Stimulated activated CD4-positive, alpha-beta T cell treated with anti-CD3 and anti-CD28 coated beads, Interleukin-2, amount 100 ng/mL, for 4 hours (primary cell): ENCODE results near the gene SKP1.
"Not testable (repeated sequence)": the region's sequence is repeated elsewhere in the genome, so short reads cannot be mapped to it uniquely, and the experiment has no call there.

Experiments
- DNase-seq: peaks from one replicate; pipeline ENCODE4 v3.0.0-alpha.2; 2020; ENCODE audit warnings: low read depth

The SKP1 gene

DNA sequence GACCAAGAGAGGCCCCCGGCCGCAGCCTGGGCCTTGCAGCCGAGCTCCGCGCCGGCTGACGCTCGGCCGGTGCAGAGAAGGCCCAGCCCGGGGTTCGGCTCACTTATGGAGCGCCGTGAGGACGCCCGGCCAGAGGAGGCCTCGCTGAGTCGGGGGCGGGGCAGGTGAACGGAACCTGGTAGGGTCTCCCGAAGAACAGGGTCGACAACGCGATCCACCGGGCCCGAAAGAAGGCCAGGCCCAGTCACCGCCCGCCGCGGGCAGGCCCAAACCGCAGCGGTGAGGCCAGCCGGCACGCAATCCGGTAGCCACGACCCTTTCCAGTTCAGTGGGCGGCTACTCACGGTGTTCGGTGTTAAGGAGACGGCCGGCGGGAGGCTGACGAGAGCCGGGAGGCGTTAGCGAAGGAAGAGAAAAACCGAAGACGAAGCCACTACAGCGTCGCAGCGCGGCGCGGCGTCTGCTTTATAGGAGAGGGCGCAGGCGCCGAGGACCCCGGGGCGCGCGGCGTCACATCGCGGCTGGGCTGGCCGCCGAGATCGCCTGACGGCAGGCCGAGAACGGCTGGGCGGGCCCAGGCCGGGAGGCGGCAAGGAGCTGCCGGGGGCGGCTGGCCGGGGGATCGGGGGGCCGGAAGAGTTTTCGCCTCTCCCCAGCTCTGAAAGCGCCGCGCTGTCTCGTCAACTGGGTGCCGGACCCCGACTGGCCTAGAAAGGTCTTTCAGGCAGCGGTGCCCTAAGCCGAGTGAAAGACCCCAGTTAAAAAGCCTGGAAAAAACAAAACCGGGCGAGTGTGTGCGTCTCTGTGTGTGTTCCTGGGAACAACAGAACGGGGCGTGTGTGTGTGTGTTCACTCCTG, at the start of gene SKP1:
Gene SKP1, minus strand, starts transcription at position 440 of the 858 bp plus-strand sequence. CDS start 2,928 bp downstream, outside the sequence.
- peak; percentile 80 for DNase-seq

DNA sequence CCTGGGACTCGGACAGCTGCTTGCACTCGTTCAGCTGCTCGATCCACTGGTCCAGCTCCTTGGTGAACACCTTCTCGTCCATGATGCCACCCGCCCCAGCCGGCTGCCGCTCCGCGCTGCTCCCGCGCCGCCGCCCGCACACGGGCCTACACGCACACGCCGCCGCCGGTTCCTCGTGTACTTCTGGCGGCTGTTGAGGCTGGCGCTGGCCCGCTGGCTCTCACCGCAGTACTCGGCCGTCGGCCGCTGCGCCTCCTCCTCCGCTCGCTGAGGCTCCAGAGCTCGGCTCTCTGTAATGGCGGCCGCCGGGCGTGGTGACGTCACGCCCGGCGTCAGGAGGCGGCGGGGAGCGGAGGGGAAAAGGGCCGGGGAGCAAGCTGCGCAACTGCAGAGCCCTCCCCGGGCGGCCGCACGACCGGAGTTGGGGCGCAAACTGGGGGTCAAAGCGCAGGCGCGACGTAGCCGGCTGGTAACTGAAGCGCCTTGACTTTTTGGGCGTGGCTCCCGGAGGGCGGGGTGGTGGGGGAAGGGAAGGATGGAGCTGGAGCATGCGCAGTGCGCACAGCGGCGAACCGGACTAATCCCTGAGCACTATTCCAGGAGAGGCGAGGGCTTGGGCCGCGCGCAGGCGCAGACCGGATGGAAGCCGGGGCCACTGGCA, 49.2 kb upstream of the SKP1 start, which contains the start of gene PPP2CA:
Gene PPP2CA, minus strand, starts transcription at position 294 of the 661 bp plus-strand sequence. Its CDS starts 212 bp downstream, at position 82.
- peak; percentile 98 for DNase-seq

DNA sequence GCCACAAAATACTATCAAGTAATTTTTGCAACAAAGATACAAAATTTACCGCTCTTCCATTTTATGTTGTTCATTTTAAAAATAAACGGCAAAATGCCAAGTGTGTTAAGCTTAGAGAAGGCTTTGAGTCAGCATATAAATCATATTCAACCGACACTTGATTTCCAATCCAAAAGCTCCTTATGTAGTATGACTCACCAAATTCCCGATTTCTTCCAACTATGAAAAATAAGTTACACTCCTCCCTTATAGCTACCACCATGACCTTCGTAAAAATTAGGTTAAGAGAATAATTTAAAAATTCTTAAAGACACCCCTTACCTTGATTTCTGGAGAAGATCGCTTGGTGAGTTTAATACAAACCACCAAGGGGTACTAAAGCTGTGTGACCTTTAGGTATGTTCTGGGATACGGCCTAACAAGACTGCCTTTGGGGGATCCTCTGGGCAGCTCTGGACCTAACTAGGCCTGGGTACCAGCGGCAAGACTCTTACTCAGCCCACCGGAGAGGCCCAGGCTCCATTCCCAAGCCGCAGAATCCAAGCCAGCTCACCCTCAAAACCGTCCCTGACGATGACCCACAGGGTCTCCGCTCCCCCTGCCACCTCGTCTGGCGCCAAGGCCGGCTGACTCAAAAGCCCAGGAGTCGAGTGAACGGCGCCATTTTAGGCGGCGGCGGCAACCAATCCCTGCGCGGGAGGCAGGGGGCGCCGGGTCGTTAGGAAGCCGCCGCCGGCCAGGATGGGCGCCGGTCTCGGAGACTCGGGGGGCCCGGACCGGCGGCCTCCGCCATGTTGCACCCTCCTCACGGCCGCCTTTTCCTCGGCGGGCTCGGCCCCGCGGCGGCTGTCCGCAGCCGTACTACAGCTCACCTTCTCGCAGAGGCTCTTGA, 48.4 kb upstream of the SKP1 start:
- peak; percentile 32 for DNase-seq

DNA sequence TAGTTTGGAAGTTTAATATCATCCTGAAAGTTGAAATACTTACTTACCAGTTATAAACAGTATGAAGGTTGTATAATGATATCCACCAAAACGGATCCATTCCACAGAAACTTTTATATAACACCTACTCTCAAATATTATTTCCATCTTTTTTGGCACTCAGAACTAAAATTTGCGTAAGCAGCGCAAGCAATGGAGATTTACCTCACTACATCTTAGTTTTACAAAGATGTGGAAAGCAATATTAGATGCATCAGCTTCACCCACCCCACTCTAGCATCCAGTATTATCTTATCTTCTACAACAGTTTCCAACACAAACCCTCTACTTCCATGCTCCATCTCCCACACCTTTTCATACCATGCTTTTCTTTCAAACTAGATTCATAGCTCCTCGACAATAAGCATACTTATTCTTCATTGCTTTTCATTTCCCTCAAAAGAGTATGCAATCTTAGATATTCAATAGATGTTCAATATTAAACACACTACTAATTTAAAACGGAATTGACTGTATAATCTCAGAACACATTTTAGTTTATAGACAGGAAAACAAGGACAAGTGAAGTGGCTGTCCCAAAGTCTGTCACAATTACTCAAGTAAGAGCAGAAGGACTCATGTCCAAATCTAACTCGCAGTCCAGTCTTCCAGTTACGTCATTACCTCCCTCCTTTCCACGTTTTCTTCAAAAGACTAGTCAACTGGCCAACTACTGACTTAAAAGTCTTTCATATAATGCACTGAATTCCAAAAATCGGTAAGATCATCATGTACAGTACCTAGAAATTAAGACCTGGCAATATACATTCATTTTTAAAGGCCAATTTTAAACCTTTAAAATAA, 46.9 kb upstream of the SKP1 start:
- DNase-seq, result no peak

DNA sequence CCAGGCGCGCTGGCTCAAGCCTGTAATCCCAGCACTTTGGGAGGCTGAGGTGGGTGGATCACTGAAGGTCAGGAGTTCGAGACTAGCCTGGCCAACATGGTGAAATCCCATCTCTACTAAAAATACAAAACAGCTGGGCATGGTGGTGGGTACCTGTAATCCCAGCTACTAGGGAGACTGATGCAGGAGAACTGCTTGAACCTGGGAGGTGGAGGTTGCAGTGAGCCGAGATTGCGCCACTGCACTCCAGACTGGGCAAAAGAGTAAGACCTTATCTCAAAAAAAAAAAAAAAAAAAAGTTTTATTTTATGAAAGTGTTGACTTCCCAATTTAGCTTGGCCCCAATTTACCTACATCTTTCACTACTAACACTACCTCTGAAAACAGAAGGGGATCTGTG, 44.9 kb upstream of the SKP1 start:
- not testable (repeated sequence) for DNase-seq

DNA sequence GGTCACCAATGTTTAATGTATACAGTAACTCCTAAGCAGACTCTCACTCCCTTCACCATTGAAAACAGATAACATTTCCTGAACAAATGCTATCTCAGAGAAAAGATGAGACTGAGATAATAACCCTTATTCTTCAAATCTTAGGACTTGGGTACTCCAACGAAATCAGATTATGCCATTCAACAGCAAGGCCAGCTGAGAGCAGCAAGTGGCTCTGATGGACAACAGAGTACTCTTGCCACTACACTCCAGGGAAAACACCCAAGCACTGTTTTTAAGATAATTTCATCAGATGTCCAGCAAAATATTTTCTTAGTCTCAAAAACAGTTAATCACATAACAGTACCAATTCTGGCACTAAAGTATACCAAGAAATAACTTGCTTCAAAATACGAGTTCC, 39.0 kb upstream of the SKP1 start:
- DNase-seq, result no peak

DNA sequence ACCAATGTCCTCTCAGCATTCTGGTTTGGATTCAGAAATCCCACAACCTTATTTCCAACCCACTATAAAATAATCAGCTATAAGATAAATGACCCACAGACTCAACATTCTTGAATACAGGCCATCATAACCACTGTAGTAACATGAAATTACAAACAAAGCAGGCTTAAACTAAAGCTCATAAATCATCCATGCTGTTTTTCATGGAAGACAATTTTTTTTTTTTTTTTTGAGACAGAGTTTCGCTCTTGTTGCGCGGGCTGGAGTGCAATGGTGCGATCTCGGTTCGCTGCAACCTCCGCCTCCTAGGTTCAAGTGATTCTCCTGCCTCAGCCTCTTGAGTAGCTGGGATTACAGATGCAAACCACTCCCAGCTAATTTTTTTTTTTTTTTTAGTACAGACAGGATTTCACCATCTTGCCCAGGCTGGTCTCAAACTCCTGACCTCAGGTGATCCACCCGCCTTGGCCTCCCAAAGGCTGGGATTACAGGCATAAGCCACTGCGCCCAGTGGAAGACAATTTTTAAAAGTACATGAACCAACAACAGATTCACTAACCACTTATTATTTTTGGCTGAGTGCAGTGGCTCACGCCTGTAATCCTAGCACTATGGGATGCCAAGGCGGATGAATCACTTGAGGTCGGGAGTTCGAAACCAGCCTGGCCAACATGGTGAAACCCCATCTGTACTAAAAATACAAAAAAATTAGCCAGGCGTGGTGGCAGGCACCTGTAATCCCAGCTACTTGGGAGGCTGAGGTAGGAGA, 34.7 kb upstream of the SKP1 start:
- DNase-seq, result not testable (repeated sequence)

DNA sequence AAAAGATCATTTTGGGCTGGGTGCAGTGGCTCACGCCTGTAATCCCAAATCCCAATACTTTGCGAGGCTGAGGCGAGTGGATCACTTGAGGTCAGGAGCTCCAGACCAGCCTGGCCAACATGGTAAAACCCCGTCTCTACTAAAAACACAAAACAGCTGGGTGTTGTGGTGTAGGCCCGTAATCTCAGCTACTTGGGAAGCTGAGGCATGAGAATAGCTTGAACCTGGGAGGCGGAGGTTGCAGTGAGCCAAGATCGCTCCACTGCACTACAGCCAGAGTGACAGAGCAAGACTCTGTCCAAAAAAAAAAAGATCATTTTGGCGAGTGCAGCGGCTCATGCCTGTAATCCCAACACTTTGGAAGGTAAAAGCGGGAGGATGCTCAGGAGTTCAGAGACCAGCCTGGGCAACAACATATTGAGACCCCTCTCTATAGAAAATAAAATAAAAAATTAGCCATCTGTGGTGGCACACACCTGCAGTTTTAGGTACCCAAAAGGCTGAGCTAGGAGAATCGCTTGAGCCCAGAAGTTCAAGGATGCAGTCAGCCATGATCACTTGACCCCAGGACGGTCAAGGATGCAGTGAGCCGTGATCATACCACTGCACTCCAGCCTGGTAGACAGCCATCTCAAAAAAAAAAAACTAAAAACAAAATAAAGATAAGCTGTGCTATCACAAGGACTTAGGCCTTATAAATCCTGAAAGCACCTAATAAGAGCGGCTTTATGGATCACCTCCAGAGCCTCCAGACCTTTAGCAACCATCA, 32.9 kb upstream of the SKP1 start:
- no peak for DNase-seq

DNA sequence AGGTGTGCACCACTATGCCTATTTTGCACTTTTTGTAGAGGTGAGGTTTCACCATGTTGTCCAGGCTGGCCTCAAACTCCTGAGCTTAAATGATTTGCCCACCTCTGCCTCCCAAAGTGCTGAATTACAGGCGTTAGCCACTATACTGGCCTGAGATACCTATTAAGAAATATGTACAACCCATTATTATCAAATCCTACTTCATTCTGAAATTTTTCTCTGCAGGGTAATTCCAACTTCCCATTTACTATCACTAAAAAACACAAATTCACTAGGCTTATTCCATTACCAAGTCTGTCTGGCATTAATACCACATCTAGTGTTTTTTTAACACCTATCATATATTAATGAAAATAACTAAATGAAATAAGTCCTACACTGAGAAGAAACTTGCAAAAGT, 30.9 kb upstream of the SKP1 start:
- no peak for DNase-seq

DNA sequence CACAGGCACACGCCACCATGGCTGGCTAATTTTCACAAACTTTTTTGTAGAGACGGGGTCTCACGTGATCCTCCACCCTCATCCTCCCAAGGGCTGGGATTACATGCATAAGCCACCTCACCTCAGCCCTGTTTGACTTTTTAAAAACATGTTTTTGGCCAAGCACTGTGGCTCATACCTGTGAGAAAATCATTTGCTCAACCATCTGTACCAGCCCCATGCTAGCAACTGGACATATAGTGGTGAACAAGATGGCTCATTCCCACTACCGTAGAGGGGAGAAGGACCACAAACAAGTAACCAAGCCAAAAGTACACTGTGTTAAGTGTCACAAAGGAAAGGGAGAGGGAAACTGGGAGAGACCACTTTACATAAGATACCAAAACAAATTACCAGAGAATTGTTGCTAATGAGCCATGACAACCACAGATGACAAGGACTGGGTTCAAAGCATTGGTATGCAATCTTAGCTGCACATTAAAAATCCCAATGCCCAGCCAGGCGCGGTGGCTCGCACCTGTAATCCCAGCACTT, 29.9 kb upstream of the SKP1 start:
- DNase-seq, result no peak

DNA sequence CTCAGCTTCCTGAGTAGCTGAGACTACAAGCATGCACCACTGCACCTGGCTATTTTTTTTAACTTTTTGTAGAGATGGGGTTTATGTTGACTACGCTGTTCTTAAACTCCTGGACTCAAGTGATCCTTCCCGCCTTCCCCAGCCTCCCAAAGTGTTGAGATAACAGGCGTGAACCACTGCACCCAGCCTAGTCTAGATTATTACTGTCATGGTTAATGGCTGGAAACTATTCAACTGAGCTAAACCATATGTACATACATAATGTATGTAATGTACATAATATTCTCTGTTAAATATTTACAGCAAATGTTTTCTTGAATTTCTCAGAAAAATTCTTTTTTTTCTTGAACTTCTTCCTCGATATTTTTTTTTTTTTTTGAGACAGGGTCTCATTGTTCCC, 27.8 kb upstream of the SKP1 start:
- no peak for DNase-seq

DNA sequence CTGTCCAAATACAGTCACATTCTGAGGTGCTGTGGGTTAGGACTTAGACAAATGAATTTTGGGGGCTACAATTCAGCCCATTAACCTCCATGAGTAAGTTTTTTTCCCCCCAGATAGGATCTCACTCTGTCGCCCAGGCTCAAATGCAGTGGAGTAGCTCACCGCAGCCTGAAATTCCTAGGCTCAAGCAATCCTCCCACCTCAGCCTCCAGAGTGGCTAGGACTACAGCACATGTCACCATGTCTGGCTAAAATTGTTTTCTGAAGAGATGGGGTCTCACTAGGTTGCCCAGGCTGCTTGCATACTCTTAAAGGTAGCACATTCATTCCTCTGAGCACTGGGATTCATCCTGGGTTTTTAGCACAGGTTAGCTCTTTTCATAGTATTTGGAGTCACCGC, 26.9 kb upstream of the SKP1 start:
- no peak for DNase-seq

DNA sequence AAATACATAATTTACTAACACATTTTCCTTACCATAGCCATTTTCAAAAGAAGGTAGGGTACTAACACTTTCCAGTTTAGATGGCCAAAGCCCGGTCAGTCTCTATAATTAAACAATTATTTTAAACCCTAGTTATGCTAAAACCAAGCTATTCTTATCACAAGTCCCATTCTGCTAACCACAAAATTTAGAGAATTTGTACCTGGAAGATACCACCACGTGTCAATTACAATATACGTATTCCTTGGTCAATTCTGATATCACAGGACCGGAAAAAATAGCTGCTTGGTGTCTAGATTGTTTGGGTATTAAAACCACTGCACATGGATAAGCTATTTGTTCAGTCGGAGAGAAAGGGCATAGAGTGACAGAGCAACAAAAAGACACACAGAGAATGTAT, 18.9 kb upstream of the SKP1 start:
- no peak for DNase-seq

DNA sequence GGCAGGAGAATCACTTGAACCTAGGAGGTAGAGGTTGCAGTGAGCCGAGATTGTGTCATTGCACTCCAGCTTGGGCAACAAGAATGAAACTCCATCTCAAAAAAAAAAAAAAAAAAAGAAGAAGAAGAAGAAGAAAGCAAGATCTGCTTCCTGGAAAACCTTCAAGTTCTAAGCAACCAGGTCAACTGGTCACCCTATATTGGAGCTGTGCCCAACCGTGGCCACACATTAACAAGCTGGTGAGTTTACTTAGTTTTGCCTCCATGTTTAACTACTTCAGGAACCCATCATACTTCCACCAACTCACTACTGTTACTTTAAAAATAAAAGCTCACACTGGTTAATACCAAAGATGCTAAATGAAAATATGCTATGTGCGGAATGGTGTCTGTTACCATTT, 12.3 kb upstream of the SKP1 start:
- DNase-seq, result no peak

DNA sequence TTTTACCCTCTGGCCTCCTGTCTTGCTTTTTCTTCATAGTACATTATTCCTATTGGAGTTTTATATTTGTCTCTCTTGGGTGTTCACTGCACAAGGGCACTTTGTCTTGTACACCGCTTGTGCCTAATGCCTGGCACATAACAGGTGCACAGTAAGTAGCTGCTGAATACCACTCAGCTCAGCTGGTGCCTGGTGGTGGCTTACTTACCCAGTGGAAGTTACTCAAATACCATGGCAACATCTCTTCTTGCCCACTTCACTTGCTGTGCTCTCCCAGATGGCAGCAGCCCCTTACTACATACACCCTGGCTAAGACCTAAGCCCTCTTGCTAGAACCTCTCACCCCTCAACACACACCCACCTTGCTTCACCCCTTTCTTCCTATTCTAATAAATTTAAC, 11.3 kb upstream of the SKP1 start:
- no peak for DNase-seq

DNA sequence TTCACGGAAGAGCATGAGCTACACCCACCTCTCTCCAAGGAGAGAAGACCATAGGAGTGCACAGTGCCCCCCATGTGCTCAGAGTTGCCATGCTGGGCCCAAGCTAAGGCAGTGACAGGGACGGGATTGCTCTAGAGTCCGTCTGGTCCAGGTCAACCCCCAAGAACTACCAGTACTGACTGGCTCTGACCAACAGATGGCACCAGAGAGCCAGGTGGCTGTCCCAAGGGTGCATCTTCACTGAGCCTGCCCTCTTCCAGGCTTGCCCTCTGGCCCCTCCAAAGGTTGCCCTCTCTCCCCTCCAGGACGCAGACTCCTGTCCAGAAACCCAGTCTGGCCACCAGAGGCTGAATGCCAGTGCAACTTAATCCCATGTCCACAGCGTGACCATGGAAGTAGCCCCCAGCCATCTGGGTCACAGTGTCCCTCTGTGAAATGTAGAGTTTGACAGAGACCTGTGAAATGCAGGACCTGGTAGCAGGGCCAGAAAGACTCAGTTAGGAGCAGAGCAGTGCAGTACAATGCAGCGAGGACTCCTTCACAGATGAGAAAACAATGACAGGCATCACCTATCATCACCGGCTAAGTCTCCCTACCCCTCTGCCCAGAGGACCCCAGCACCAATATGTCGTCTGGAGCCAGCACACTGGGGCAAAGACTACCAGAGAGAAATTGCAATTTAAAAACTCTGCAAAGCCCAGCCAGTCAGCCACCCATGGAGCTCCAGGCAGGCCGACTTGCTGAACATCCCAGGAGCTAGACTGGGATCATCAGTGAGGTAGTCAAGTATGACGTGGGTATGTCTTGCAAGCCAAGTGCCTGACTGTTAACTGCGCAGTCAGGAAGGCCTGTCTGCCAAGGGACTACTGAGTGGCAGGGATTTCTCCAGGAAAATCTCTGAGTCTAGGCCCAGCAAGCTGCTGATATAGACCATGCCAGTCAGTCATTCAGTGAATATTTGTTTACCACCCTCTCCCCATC, 7.7 kb upstream of the SKP1 start:
- DNase-seq, result peak; percentile 70

DNA sequence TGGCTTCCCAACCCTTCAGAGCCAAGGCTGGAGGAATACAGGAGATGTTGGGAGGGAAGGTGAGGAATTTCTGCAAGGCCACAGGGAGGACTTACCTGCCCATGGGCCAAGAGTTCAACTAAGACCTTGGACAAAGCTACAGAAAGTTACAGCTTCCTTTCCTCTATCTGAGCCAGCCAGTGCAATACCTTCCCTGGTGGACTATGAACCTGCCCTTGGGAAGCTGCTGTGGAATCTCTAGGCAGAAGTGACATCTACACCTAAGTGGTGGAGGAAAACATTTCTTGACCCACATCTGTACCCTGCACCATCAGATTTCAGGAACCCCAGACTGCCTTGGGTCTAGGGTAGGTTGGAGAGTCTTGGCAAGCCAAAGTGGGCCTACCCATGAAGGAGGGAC, 6.7 kb upstream of the SKP1 start:
- DNase-seq, result no peak

DNA sequence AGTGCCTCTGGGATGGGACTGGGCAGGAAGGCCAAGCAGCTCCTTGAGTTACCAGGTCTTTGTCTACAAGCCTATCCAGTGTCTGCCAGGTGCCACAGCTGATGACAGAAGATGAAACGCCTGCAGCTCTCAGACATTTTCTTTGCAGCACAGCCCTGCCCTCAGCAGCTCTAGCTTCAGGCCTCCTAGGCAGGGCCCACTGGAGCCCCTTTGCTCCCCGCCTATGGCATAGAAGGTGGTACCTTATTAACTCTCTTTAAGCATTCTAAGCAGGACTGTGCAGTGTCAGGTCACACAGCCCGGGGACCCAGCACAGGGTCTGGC, 1.3 kb upstream of the SKP1 start:
- no peak for DNase-seq
